ENCODE results near the gene AGFG2.

GRCh38 chr7:100492738-100493475 is 46.1 kb upstream of the AGFG2 start:
- TF ChIP-seq CTCF (conservative IDR thresholded peaks at IDR 0.05) (no peak), EZH2 (IDR thresholded peaks at IDR 0.05; ENCODE audit: low read depth) (no peak)
